Fibroblast of lung (primary cell): Measurements from ENCODE around the gene ZNF281. TPM values are rescaled to one million over a fixed set of nuclear protein-coding genes. Genes with fewer than 3 reads are reported as not detected.

Experiments
- DNase-seq, 2 donors: peaks; one replicate each; pipeline versions ENCODE4 v3.0.0 to v3.0.0-alpha.2; 2010; ENCODE audit warnings: low read depth in 2 of 2
- H2AFZ ChIP-seq: 2 replicates; pipeline ENCODE4 v1.5.1; 2012; ENCODE audit warnings: low read length, control low read depth, inconsistent platforms
- H3K27ac ChIP-seq: 2 replicates; pipeline ENCODE4 v1.5.1; 2011; ENCODE audit warnings: low read length, control low read depth; ENCODE audit not compliant: insufficient read depth
- H3K27me3 ChIP-seq: 2 replicates; pipeline ENCODE4 v1.5.1; 2011; ENCODE audit warnings: mild to moderate bottlenecking, low read length; ENCODE audit not compliant: control insufficient read depth, insufficient read depth
- H3K36me3 ChIP-seq: 2 replicates; pipeline ENCODE4 v1.5.1; 2011; ENCODE audit warnings: low read length; ENCODE audit not compliant: control insufficient read depth, insufficient read depth
- H3K4me1 ChIP-seq: 2 replicates; pipeline ENCODE4 v1.5.1; 2011; ENCODE audit warnings: low read length; ENCODE audit not compliant: control insufficient read depth, insufficient read depth; ENCODE audit errors: extremely low read depth
- H3K4me2 ChIP-seq: 2 replicates; pipeline ENCODE4 v1.5.1; 2011; ENCODE audit warnings: low read length, control low read depth; ENCODE audit not compliant: insufficient read depth; ENCODE audit errors: extremely low read depth
- H3K4me3 ChIP-seq, 4 experiments: fragments of 200-600 bp in 1 of 4; sonication (generic) in 1 of 4; replicated peaks in 1 of 4; 2 replicates each; pipeline ENCODE4 v1.5.1; 2011 to 2016; ENCODE audit warnings: low read length in 4 of 4, low read depth in 3 of 4, mild to moderate bottlenecking in 3 of 4, control low read depth in 2 of 4, inconsistent platforms in 1 of 4, mixed read lengths in 1 of 4; ENCODE audit not compliant: insufficient read depth in 1 of 4; ENCODE audit errors: control extremely low read depth in 1 of 4
- H3K79me2 ChIP-seq: 2 replicates; pipeline ENCODE4 v1.5.1; 2012; ENCODE audit warnings: mild to moderate bottlenecking, low read length, inconsistent platforms; ENCODE audit not compliant: control insufficient read depth, insufficient read depth
- H3K9ac ChIP-seq: 2 replicates; pipeline ENCODE4 v1.5.1; 2011; ENCODE audit warnings: mild to moderate bottlenecking, low read length, control low read depth; ENCODE audit not compliant: insufficient read depth
- H3K9me3 ChIP-seq: 2 replicates; pipeline ENCODE4 v1.5.1; 2012; ENCODE audit warnings: low read depth, low read length; ENCODE audit not compliant: control insufficient read depth, insufficient read depth
- H4K20me1 ChIP-seq: 2 replicates; pipeline ENCODE4 v1.5.1; 2011; ENCODE audit warnings: low read length; ENCODE audit not compliant: control insufficient read depth, insufficient read depth; ENCODE audit errors: extremely low read depth
- EZH2 ChIP-seq: IDR thresholded peaks from 2 replicates; pipeline ENCODE4 v1.5.1; 2012; ENCODE audit warnings: low read length, control low read depth, mild to moderate bottlenecking; ENCODE audit errors: missing control alignments
- polyA plus RNA-seq, 2 donors: library from polyadenylated mRNA; depleted of rRNA in 1 of 2; stranded (reverse) in 1 of 2; unstranded in 1 of 2; fragments of >200 nt; gene quantifications; 2 replicates each; pipeline ENCODE4 v1.2.1, GENCODE V29; 2011 to 2012; ENCODE audit warnings: missing spikeins in 1 of 2
- total RNA-seq: library from RNA; depleted of rRNA; stranded (reverse); fragments of >200 nt; gene quantifications from 2 replicates; pipeline ENCODE4 v1.2.1, GENCODE V29; 2014
- TF ChIP-seq, protein P1 (sequence below), 2 donors: IDR thresholded peaks in 1 of 2; conservative IDR thresholded peaks in 1 of 2; 1 replicate in 1 of 2; 2 replicates in 1 of 2; pipeline ENCODE4 v1.5.1; 2011 to 2012; ENCODE audit warnings: low read length in 2 of 2, control low read depth in 1 of 2, inconsistent platforms in 1 of 2, low read depth in 1 of 2, mild to moderate bottlenecking in 1 of 2

ZNF281 gene
- total and polyA plus RNA-seq, 2 donors (not counting 1 experiment from before 2014, with no cell fraction given), result 14.0 to 39.0 TPM

DNA sequence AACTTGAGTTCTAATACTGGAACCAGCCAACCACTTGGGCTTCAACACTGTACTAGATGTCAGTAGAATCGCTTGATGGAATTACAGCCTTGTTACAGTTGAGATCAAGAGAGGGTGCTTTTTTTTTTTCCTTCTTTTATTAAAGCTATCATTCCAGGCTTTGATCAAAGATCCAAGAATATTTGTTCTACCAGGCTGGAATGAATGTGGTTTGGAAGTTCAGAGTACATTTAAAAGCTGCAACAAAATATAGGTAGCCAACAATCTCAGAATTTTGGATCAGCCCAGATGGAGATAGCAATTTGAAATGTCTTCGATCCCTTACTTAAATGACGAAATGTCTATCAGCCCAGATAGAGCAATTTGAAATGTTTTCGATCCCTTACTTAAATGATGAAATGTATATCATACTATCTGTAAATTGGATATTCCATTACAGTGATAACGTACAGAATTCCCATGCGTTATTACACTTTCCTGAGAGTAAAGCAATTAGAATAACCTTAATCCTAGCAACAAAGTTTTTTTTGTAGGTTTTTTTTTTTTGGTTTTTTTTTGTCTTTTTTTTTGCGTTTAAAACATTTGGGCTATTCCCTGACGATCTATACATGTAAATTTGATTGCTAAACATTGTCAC lies 3.6 kb downstream of the ZNF281 start:
- H3K4me1 ChIP-seq, result peaks cover 8% of the 10 kb centered on the region
- no peak for TF ChIP-seq EZH2
- TF ChIP-seq, protein P1, sequence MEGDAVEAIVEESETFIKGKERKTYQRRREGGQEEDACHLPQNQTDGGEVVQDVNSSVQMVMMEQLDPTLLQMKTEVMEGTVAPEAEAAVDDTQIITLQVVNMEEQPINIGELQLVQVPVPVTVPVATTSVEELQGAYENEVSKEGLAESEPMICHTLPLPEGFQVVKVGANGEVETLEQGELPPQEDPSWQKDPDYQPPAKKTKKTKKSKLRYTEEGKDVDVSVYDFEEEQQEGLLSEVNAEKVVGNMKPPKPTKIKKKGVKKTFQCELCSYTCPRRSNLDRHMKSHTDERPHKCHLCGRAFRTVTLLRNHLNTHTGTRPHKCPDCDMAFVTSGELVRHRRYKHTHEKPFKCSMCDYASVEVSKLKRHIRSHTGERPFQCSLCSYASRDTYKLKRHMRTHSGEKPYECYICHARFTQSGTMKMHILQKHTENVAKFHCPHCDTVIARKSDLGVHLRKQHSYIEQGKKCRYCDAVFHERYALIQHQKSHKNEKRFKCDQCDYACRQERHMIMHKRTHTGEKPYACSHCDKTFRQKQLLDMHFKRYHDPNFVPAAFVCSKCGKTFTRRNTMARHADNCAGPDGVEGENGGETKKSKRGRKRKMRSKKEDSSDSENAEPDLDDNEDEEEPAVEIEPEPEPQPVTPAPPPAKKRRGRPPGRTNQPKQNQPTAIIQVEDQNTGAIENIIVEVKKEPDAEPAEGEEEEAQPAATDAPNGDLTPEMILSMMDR (conservative IDR thresholded peaks at IDR 0.05 in 1 of 2, IDR thresholded peaks at IDR 0.05 in 1 of 2; ENCODE audit: low read depth in 1 of 2, low read length in 2 of 2), result no peak

DNA sequence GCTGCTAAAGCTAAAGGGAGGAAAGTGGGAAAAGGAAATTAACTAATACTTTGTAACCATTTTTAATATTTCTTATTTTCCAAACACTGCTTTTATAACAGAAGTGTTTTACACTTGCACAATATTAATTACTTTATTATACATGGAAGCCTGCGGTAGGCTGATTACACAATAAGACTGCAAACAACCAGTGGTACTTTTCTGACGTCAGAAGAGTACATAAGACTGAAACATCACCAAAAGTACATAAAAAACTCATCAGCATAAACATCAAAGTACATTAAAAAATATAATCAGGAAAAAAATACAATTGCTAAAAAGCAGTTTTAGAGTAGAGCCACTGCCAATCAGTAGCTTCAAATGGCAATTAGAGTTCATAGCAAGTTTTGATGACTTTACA lies 4.6 kb downstream of the ZNF281 start:
- TF ChIP-seq, protein P1 (conservative IDR thresholded peaks at IDR 0.05 in 1 of 2, IDR thresholded peaks at IDR 0.05 in 1 of 2; ENCODE audit: low read depth in 1 of 2, low read length in 2 of 2), result no peak
- TF ChIP-seq EZH2, result no peak
- Histone ChIP-seq H3K9me3 (no peaks in the 10 kb centered on the region), H4K20me1 (no peaks in the 10 kb centered on the region), H3K27ac (no peak overlapping the region), H3K9ac (no peak overlapping the region), H3K36me3 (peaks cover 9% of the 10 kb centered on the region), H3K79me2 (peaks cover 47% of the 10 kb centered on the region), H3K27me3 (no peaks in the 10 kb centered on the region), H2AFZ (no peak overlapping the region), H3K4me2 (peak overlapping the region; percentile 58), H3K4me3 (peak overlapping the region in 3 of 4 experiments; percentile 9 to 50 (median 25)), H3K4me1 (peaks cover 8% of the 10 kb centered on the region)
- DNase-seq, result peak in 1 of 2 donors; percentile 86

More for the DNA sequence above, 3.6 kb downstream of the ZNF281 start:
- Histone ChIP-seq H3K79me2 (peaks cover 47% of the 10 kb centered on the region), H3K4me3 (peak overlapping the region in 2 of 4 experiments; percentile 25 to 50), H3K4me2 (peak overlapping the region; percentile 54), H3K9ac (no peak overlapping the region), H3K27ac (no peak overlapping the region), H3K36me3 (peaks cover 9% of the 10 kb centered on the region), H3K9me3 (no peaks in the 10 kb centered on the region), H3K27me3 (no peaks in the 10 kb centered on the region), H4K20me1 (no peaks in the 10 kb centered on the region), H2AFZ (no peak overlapping the region)
- no peak for DNase-seq

DNA sequence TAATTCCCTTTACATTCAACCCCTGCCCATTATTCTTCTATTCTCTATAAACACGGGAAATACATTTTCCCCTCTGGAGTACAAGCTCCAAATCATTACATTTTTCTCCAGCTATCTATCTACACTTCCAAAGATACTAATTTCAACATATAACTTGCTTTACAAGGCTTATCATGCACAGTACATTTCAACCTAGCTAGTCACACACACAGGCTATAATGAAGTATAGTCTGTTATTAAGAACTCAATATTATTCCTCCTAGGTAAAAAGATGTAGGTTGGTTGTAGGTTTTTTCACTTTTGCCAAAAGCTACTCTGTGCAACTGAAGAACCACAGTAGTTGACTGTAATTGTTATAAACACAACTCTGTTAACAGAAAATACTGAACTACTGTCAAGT lies 8.1 kb downstream of the ZNF281 start:
- TF ChIP-seq, protein P1 (conservative IDR thresholded peaks at IDR 0.05 in 1 of 2, IDR thresholded peaks at IDR 0.05 in 1 of 2; ENCODE audit: low read depth in 1 of 2, low read length in 2 of 2), result no peak
- Histone ChIP-seq H4K20me1 (no peaks in the 10 kb centered on the region), H3K4me2 (no peak overlapping the region), H3K27me3 (no peaks in the 10 kb centered on the region), H3K4me1 (peaks cover 2% of the 10 kb centered on the region), H3K4me3 (no peak overlapping the region), H3K9me3 (no peaks in the 10 kb centered on the region), H3K36me3 (no peaks in the 10 kb centered on the region), H3K79me2 (peaks cover 17% of the 10 kb centered on the region), H2AFZ (no peak overlapping the region), H3K27ac (no peak overlapping the region), H3K9ac (no peak overlapping the region)
- no peak for DNase-seq
